Activated CD4-positive, alpha-beta T cell treated with anti-CD3 and anti-CD28 coated beads for 1 hour (primary cell): ENCODE results near the gene UIMC1.
"Not testable (repeated sequence)": the region's sequence is repeated elsewhere in the genome, so short reads cannot be mapped to it uniquely, and the experiment has no call there.

ENCODE experiments used
- DNase-seq: peaks from one replicate; pipeline ENCODE4 v3.0.0-alpha.2; 2020

UIMC1 gene

GRCh38 chr5:177005619-177006264, 837 bp downstream of the UIMC1 start:
- peak; percentile 53 for DNase-seq

GRCh38 chr5:177004961-177005360, 1.6 kb downstream of the UIMC1 start:
- DNase-seq, result no peak

DNA sequence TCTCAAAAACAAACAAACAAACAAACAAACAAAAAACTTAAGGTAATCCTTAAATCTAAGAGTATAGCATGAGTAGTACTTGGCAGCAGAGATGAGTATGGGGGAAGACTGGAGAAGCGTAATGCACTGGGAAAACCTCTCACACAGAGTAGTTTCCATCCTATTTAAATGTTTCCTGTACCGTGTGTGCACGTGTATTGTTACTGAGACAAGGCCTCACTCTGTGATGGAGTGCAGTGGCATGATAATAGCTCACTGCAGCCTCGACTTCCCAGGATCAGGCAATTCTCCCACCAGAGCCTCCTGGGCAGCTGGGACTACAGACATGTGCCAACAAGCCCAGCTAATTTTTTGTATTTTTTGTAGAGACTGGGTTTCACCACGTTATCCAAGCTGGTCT, 2.9 kb downstream of the UIMC1 start:
- no peak for DNase-seq

DNA sequence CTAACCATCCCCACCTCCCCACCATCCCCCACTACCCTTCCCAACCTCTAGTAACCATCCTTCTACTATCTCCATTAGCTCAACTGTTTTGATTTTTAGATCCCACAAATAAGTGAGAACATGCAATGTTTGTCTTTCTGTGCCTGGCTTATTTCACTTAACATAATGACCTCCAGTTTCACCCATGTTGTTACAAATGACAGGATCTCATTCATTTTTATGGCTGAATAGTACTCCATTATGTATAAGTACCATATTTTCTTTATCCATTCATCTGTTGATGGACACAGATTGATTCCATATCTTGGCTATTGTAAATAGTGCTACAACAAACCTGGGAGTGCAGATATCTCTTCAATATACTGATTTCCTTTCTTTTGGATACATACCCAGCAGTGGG, 7.1 kb downstream of the UIMC1 start:
- DNase-seq, result not testable (repeated sequence)

GRCh38 chr5:176998828-176999227, 7.8 kb downstream of the UIMC1 start:
- DNase-seq, result no peak

DNA sequence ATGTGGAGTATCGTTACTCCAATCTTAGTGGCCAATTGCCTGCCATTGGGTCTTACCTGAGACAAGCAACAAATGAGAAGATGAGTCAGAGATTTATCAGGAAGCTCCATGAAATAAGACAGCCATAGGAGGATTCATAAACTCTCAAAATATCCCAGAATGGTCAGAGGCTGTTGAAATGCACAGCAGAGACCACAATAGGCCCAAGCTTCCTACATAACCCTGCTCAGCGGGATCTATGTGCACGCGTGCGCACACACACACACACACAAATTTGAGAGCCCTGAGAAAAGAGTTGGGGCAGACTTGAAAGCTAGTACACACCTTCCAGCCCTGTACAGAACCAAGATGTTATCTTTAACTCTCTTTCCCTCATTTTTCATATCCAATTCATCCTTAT, 9.8 kb downstream of the UIMC1 start:
- no peak for DNase-seq

DNA sequence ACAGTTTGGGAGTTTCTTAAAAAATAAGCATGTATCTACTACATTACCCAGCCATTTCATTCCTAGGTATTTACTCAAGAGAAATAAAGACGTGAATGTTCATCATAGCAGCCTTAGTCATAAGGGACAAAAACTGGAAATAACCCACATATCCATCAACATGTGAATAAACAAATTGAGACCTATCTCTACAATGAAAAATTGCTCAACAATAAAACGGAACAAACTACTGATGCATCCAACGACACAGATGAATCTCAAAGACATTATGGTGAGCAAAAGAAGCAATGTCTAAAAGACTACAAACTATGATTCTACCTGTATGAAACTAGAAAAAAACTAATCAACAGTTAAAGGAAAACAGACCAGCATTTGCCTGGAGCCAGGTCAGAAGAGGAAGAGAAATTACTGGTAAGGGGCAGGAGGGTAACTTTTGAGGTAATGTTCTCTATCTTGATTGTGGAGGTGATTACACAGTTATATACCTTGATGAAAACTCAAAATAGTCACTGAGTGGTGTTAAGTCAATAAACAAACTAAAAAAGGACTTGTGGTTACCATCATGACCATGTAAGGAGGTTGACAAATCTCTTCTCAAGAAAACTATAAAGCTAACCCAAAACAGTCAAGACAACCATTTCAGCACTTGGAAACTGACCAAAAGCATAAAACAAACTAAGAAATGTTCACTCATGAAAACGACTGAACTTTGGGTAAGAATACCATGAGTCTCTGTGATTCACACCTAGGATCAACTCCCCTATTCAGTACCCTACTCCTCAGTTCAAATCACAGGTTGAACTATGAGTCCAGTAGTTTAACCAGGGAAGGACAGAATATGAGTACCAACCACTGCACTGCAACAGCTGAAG, 10.4 kb downstream of the UIMC1 start:
- DNase-seq, result no peak

DNA sequence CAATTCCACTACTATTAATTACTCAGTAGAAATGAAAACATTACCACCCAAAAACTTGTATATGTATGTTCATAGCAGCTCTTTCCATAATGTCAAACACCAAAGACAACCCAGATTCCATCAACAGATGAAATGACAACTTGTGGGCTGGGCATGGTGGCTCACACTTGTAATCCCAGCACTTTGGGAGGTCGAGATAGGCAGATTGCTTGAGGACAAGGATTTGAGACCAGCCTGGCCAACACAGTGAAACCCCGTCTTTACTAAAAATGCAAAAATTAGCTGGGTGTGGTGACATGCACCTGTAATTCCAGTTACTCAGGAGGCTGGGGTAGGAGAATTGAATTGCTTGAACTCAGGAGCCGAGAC, 11.5 kb downstream of the UIMC1 start:
- no peak for DNase-seq

- no peak for DNase-seq
Observed at GRCh38 chr5:176994460-176995121, 12.0 kb downstream of the UIMC1 start.

GRCh38 chr5:176993081-176993480, 13.5 kb downstream of the UIMC1 start:
- DNase-seq, result not testable (repeated sequence)

- DNase-seq, result no peak
Observed at GRCh38 chr5:176987583-176987982, 19.0 kb downstream of the UIMC1 start.

DNA sequence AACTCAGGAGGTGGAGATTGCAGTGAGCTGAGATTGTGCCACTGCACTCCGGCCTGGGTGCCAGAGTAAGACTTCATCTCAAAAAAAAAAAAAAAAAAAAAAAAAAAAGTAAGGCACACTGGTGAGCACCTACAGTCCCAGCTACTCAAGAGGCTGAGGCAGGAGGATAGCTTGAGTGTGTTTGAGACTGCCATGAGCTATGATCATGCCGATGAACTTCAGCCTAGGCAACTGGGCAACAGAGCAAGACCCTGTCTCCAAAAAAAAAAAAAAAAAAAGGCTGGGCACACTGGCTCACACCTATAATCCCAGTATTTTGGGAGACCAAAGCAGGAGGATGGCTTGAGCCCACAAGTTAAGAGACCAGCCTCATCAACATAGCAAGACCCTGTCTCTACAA, 20.3 kb downstream of the UIMC1 start:
- no peak for DNase-seq

DNA sequence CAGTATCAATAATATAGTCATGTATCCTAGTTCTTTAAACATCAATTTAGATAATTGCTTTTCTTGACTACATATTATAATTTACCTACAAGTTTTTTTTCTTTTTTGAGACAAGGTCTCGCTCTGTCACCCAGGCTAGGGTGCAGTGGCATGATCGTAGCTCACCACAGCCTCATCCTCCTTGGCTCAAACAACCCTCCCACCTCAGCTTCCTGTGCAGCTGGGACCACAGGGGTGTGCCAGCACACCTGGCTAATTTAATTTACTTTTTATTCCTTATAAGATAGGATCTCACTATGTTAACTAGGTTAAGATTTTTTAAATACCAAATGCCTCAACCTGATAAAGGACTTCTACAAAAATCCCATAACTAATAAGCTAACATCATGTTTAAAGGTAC, 21.1 kb downstream of the UIMC1 start:
- no peak for DNase-seq

- not testable (repeated sequence) for DNase-seq
Observed at GRCh38 chr5:176984176-176984575, 22.4 kb downstream of the UIMC1 start.

- DNase-seq, result not testable (repeated sequence)
Observed at GRCh38 chr5:176983593-176983992, 23.0 kb downstream of the UIMC1 start.

DNA sequence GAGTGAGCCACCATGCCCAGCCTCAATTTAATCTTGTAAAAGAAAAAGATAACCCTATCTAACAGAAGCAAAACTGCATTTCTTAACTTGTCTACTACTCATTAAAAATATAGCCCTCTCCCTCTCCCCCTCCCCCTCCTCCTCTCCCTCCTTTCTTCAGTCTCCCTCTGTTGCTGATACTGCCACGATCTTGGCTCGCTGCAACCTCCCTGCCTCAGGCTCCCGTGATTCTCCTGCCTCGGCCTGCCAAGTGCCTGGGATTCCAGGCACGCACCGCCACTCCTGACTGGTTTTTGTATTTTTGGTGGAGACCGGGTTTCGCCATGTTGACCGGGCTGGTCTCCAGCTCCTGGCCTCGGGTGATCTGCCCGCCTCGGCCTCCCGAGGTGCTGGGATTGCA, 23.5 kb downstream of the UIMC1 start:
- not testable (repeated sequence) for DNase-seq

- no peak for DNase-seq
Observed at GRCh38 chr5:176980818-176981217, 25.8 kb downstream of the UIMC1 start.

DNA sequence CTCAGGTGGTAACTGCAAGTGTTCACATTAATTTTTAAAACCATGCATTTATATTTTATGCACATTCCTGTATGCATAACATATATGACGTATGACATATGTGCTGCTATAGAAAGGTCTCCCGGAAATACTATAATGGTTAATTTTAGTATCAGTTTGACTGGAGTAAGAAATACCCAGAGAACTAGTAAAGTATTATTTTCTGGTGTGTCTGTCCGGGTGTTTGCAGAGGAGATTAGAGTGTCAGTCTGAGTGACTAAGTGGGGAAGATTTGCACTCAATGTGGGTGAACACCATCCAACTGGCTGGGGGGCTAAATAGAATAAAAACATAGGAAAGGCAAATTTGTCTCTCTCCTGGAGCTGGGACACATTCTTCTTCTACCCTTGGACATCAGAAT, 26.9 kb downstream of the UIMC1 start:
- DNase-seq, result no peak

DNA sequence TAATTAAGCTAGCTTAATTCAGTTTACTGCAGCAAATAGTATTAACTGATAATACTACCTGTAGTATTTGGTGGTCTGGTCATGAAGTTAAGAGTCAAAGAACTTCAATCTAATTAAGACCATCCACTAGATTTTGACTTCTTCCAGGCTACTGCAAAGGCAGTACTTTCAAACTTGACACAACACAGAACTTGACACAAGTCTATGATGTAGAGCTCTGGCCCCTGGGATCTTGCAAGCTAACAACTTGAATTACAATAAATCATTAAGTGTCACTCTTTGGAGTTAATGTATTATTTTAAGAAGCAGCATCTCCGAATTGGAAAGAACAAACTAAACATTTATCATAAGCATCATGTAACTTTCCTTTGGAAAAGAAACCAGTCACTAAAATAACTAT, 40.9 kb downstream of the UIMC1 start:
- no peak for DNase-seq

DNA sequence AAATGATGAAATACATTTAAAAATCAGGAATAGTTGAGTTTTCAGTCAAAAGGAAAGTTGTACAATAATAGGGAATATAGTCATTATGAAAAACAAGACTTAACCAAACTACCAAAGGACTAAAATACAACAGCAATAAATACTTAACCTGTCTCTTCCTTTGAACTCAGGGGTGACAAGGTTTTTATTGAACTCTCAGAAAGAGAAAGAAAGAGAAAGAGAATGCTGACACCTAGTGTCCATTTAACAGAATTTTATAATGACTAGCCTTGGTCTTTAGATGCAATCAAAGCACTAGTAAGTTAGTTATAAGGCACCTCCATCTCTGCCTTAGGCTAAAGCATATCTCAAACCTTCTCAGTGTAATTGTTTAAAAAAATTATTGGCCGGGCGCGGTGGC, 47.5 kb downstream of the UIMC1 start:
- DNase-seq, result no peak

GRCh38 chr5:176956756-176957155, 49.8 kb downstream of the UIMC1 start:
- DNase-seq, result no peak

GRCh38 chr5:176955895-176956294, 50.7 kb downstream of the UIMC1 start:
- no peak for DNase-seq

DNA sequence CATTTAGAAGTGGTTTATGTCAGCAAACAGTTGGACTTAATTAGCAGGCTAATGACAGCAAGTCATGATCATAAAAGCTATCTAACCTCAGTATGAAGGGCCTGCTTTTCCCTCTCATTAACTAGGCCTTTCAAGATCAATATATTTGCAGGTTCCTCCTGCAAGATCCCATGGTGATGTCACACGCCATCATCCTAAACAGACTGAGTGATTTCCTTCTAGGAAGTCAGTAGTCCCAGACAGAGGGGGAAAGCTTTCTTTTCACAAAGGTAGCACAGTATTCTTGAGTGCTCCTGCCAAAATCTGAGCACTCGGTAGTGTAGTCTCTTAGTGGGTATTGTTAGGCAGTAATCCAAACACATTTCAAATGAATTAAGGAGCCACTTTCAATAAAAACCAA, 52.5 kb downstream of the UIMC1 start:
- no peak for DNase-seq
